ENCODE data around the gene THOC6. TPM values are rescaled to one million over a fixed set of nuclear protein-coding genes. Genes with fewer than 3 reads are reported as not detected.

The THOC6 gene
- polyA plus RNA-seq, 1 donor from 2014 or later = 11.4 TPM

GRCh38 chr16:3004319-3004718 is 19.5 kb upstream of the THOC6 start:
- no peak overlapping the region for H3K4me3 ChIP-seq (ENCODE audit: low read length)
- TF ChIP-seq TAF1 (IDR thresholded peaks at IDR 0.05; ENCODE audit: low read depth) (no peak), EP300 (conservative IDR thresholded peaks at IDR 0.05; ENCODE audit: poor library complexity, severe bottlenecking) (no peak), RAD21 (conservative IDR thresholded peaks at IDR 0.05) (no peak), POLR2AphosphoS5 (IDR thresholded peaks at IDR 0.05) (no peak), MXI1 (conservative IDR thresholded peaks at IDR 0.05; ENCODE audit: poor library complexity, severe bottlenecking) (no peak), SMC3 (conservative IDR thresholded peaks at IDR 0.05; ENCODE audit: poor library complexity) (no peak), EZH2 (IDR thresholded peaks at IDR 0.05; ENCODE audit: borderline replicate concordance, insufficient read depth, low read length, poor library complexity, severe bottlenecking) (no peak)
- TF ChIP-seq, protein P1, sequence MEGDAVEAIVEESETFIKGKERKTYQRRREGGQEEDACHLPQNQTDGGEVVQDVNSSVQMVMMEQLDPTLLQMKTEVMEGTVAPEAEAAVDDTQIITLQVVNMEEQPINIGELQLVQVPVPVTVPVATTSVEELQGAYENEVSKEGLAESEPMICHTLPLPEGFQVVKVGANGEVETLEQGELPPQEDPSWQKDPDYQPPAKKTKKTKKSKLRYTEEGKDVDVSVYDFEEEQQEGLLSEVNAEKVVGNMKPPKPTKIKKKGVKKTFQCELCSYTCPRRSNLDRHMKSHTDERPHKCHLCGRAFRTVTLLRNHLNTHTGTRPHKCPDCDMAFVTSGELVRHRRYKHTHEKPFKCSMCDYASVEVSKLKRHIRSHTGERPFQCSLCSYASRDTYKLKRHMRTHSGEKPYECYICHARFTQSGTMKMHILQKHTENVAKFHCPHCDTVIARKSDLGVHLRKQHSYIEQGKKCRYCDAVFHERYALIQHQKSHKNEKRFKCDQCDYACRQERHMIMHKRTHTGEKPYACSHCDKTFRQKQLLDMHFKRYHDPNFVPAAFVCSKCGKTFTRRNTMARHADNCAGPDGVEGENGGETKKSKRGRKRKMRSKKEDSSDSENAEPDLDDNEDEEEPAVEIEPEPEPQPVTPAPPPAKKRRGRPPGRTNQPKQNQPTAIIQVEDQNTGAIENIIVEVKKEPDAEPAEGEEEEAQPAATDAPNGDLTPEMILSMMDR (IDR thresholded peaks at IDR 0.05; ENCODE audit: poor library complexity, severe bottlenecking) = no peak
- TF ChIP-seq, protein P2, sequence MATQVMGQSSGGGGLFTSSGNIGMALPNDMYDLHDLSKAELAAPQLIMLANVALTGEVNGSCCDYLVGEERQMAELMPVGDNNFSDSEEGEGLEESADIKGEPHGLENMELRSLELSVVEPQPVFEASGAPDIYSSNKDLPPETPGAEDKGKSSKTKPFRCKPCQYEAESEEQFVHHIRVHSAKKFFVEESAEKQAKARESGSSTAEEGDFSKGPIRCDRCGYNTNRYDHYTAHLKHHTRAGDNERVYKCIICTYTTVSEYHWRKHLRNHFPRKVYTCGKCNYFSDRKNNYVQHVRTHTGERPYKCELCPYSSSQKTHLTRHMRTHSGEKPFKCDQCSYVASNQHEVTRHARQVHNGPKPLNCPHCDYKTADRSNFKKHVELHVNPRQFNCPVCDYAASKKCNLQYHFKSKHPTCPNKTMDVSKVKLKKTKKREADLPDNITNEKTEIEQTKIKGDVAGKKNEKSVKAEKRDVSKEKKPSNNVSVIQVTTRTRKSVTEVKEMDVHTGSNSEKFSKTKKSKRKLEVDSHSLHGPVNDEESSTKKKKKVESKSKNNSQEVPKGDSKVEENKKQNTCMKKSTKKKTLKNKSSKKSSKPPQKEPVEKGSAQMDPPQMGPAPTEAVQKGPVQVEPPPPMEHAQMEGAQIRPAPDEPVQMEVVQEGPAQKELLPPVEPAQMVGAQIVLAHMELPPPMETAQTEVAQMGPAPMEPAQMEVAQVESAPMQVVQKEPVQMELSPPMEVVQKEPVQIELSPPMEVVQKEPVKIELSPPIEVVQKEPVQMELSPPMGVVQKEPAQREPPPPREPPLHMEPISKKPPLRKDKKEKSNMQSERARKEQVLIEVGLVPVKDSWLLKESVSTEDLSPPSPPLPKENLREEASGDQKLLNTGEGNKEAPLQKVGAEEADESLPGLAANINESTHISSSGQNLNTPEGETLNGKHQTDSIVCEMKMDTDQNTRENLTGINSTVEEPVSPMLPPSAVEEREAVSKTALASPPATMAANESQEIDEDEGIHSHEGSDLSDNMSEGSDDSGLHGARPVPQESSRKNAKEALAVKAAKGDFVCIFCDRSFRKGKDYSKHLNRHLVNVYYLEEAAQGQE (IDR thresholded peaks at IDR 0.05; ENCODE audit: borderline replicate concordance) = no peak
- no peak overlapping the region for H3K27ac ChIP-seq (ENCODE audit: low read length)
- no peaks in the 10 kb centered on the region for H3F3A ChIP-seq (ENCODE audit: insufficient read depth, low read length, poor library complexity, severe bottlenecking)
- H3K9ac ChIP-seq (ENCODE audit: low read length) = no peak overlapping the region
- H4K20me1 ChIP-seq (ENCODE audit: insufficient read depth) = no peaks in the 10 kb centered on the region
- no peaks in the 10 kb centered on the region for H3K79me2 ChIP-seq (replicated peaks; ENCODE audit: insufficient read depth, low read length)
- H3K27me3 ChIP-seq (ENCODE audit: insufficient read depth, low read depth, low read length) = peaks cover 46% of the 10 kb centered on the region
- H2AFZ ChIP-seq (ENCODE audit: low read depth, low read length) = no peak overlapping the region
- H3K9me3 ChIP-seq (ENCODE audit: low read length) = no peaks in the 10 kb centered on the region
- no peaks in the 10 kb centered on the region for H3K36me3 ChIP-seq (ENCODE audit: insufficient read depth, low read length)
- H3K9me2 ChIP-seq (ENCODE audit: insufficient read depth, low read length) = no peaks in the 10 kb centered on the region
- H3K4me2 ChIP-seq (ENCODE audit: low read length) = no peak overlapping the region

- Histone ChIP-seq H3K27ac (ENCODE audit: low read length) (no peak overlapping the region), H3K9me2 (ENCODE audit: insufficient read depth, low read length) (no peaks in the 10 kb centered on the region), H3F3A (ENCODE audit: insufficient read depth, low read length, poor library complexity, severe bottlenecking) (no peaks in the 10 kb centered on the region), H4K20me1 (ENCODE audit: insufficient read depth) (no peaks in the 10 kb centered on the region), H3K9ac (ENCODE audit: low read length) (no peak overlapping the region), H3K4me2 (ENCODE audit: low read length) (no peak overlapping the region), H3K4me3 (ENCODE audit: low read length) (peak overlapping the region; percentile 50), H3K27me3 (ENCODE audit: insufficient read depth, low read depth, low read length) (peaks cover 50% of the 10 kb centered on the region), H2AFZ (ENCODE audit: low read depth, low read length) (no peak overlapping the region), H3K79me2 (replicated peaks; ENCODE audit: insufficient read depth, low read length) (no peaks in the 10 kb centered on the region), H3K36me3 (ENCODE audit: insufficient read depth, low read length) (no peaks in the 10 kb centered on the region), H3K9me3 (ENCODE audit: low read length) (no peaks in the 10 kb centered on the region)
- TF ChIP-seq SMC3 (conservative IDR thresholded peaks at IDR 0.05; ENCODE audit: poor library complexity) (no peak), TAF1 (IDR thresholded peaks at IDR 0.05; ENCODE audit: low read depth) (no peak), POLR2AphosphoS5 (IDR thresholded peaks at IDR 0.05) (no peak), MXI1 (conservative IDR thresholded peaks at IDR 0.05; ENCODE audit: poor library complexity, severe bottlenecking) (no peak), RAD21 (conservative IDR thresholded peaks at IDR 0.05) (no peak), EZH2 (IDR thresholded peaks at IDR 0.05; ENCODE audit: borderline replicate concordance, insufficient read depth, low read length, poor library complexity, severe bottlenecking) (no peak), EP300 (conservative IDR thresholded peaks at IDR 0.05; ENCODE audit: poor library complexity, severe bottlenecking) (no peak)
- TF ChIP-seq, protein P2 (IDR thresholded peaks at IDR 0.05; ENCODE audit: borderline replicate concordance) = no peak
- TF ChIP-seq, protein P1 (IDR thresholded peaks at IDR 0.05; ENCODE audit: poor library complexity, severe bottlenecking) = no peak
These were observed 19.0 kb upstream of the THOC6 start for GRCh38 chr16:3004781-3005284.
